ENCODE measurements around the gene PLA2G15. TPM values are rescaled to one million over a fixed set of nuclear protein-coding genes. Genes with fewer than 3 reads are reported as not detected.

Gene PLA2G15
- total and polyA plus RNA-seq, 2 of the 13 experiments (the other 11 are each of a cell fraction or from before 2014, with no cell fraction given): 14.4 to 23.7 TPM

GRCh38 chr16:68298312-68298711 is 53.1 kb downstream of the PLA2G15 start:
- CTCF ChIA-PET (ENCODE audit: low intra/inter-chr PET ratio, low total read pairs): no interaction called here
- Histone ChIP-seq H3K79me2 (ENCODE audit: insufficient read depth, low read length) (no peaks in the 10 kb centered on the region), H3K27me3 (ENCODE audit: control insufficient read depth in 1 of 2, insufficient read depth in 2 of 2, low read length in 2 of 2) (no peaks in the 10 kb centered on the region), H3K27ac (ENCODE audit: extremely low read length, insufficient read depth, low read length) (peak overlapping the region; percentile 28), H3K9ac (ENCODE audit: insufficient read depth, low read depth, low read length) (no peak overlapping the region), H4K20me1 (ENCODE audit: insufficient read depth, low read length) (0 out of 2 replicates have a peak, but pooled peaks cover 2% of the 10 kb centered on the region), H3K4me2 (ENCODE audit: low read depth, low read length) (no peak overlapping the region), H3K36me3 (replicated peaks in 1 of 2; ENCODE audit: control insufficient read depth in 1 of 2, insufficient read depth in 2 of 2, low read length in 2 of 2) (peaks cover 54 to 96% of the 10 kb centered on the region in 2 experiments), H3K9me3 (ENCODE audit: low read length) (no peaks in the 10 kb centered on the region), H3K4me3 (replicated peaks in 1 of 3; ENCODE audit: insufficient read depth in 1 of 3, low read depth in 2 of 3, low read length in 3 of 3) (no peak overlapping the region), H2AFZ (ENCODE audit: low read length) (no peak overlapping the region), H3K4me1 (ENCODE audit: insufficient read depth, low read length) (peaks cover 37% of the 10 kb centered on the region)
- FAIRE-seq: no peak
- BruUV-seq (replicated peaks): no TSS peak
- intact Hi-C loops (cut with micrococcal nuclease; ENCODE audit: unreplicated experiment) (loop anchor here (2.0 kb wide), 1 partner anchor 34 kb away; the partner anchor contains the start of gene SLC7A6), in situ Hi-C loops (cut with HindIII; ENCODE audit: extremely low pct_ligation_motif_present, low pct_unique_long_range_greater_than_20kb) (no loop called here)
- DNase-seq (ENCODE audit: low spot score): no peak
- 92% methylated on average over 3 of the region's 3 CpGs for WGBS (ENCODE audit: low lambda C conversion rate)
- POLR2A ChIA-PET: interaction anchor here (1.6 to 5.9 kb wide), 4 partner anchors 13 to 33 kb away, joined by 5 to 60 read pairs (median 11); partner anchors contain the start of genes PRMT7 and SLC7A6OS
- peak; percentile 15 for ATAC-seq
- TF ChIP-seq ZNF747 (CRISPR knock-in tag; IDR thresholded peaks at IDR 0.05; ENCODE audit: borderline replicate concordance) (no peak), MBD4 (IDR thresholded peaks at IDR 0.05; ENCODE audit: borderline replicate concordance, low read length) (no peak), POLR2G (IDR thresholded peaks at IDR 0.05; ENCODE audit: low read depth, low read length) (peak; percentile 3; the same call in 1 of the 2 replicates), SKIL (CRISPR knock-in tag; IDR thresholded peaks at IDR 0.05; ENCODE audit: borderline replicate concordance) (no peak), ZNF687 (CRISPR knock-in tag; IDR thresholded peaks at IDR 0.05) (peak; percentile 16; the same call in 1 of the 2 replicates), PPARG (CRISPR knock-in tag; conservative IDR thresholded peaks at IDR 0.05) (no peak), HDAC2 (CRISPR knock-in tag; IDR thresholded peaks at IDR 0.05) (no peak), HOXA9 (CRISPR knock-in tag; IDR thresholded peaks at IDR 0.05; ENCODE audit: borderline replicate concordance) (no peak), HMG20A (CRISPR knock-in tag; IDR thresholded peaks at IDR 0.05; ENCODE audit: borderline replicate concordance) (no peak), HCFC1 (IDR thresholded peaks at IDR 0.05; ENCODE audit: low read depth, low read length) (no peak), JUNB (CRISPR knock-in tag; IDR thresholded peaks at IDR 0.05; ENCODE audit: borderline replicate concordance) (no peak), ZFP37 (CRISPR knock-in tag; IDR thresholded peaks at IDR 0.05; ENCODE audit: borderline replicate concordance) (no peak), PCBP1 (IDR thresholded peaks at IDR 0.05; ENCODE audit: borderline replicate concordance, low read depth, low read length) (no peak), ZNF891 (CRISPR knock-in tag; IDR thresholded peaks at IDR 0.05) (0 out of 2 replicates have a peak, but pooled peaks have one; percentile 34), TBL1XR1 (IDR thresholded peaks at IDR 0.05; ENCODE audit: borderline replicate concordance, low read length, partially characterized antibody) (no peak), CEBPB (IDR thresholded peaks at IDR 0.05; ENCODE audit: borderline replicate concordance, low read depth, low read length) (no peak), ATF5 (CRISPR knock-in tag; IDR thresholded peaks at IDR 0.05; ENCODE audit: low read depth) (no peak), ZNF709 (CRISPR knock-in tag; IDR thresholded peaks at IDR 0.05) (no peak), ZNF549 (CRISPR knock-in tag; IDR thresholded peaks at IDR 0.05) (no peak)

All from HepG2 (cell line).